HG02943 (cell line): Measurements from ENCODE around the gene TBX10.
"Not testable (repeated sequence)": the region's sequence is repeated elsewhere in the genome, so short reads cannot be mapped to it uniquely, and the experiment has no call there.

Experiments used
- ATAC-seq: cut with Tn5 transposase; IDR thresholded peaks from one replicate; pipeline ENCODE4 v1.9.1; 2021; ENCODE audit warnings: mild to moderate bottlenecking, low read depth, moderate library complexity; ENCODE audit not compliant: unreplicated experiment

The TBX10 gene

GRCh38 chr11:67604815-67605214 is 34.7 kb downstream of the TBX10 start:
- ATAC-seq: no peak

DNA sequence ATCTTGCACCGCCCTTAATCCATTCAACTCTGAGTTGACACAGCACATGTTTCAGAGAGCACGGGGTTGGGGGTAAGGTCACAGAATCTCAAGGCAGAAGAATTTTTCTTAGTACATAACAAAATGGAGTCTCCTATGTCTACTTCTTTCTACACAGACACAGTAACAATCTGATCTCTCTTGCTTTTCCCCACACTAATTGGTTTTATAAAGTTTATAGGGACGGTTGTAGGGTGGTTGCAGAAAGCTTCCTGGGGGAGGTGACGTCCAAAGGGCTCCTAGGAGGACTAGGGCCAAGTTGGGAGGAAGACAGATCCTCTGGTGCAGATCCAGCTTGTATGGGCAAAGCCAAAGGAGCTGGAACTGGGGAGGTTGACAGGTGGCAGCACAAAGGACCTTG is 35.4 kb downstream of the TBX10 start:
- ATAC-seq: not testable (repeated sequence)

DNA sequence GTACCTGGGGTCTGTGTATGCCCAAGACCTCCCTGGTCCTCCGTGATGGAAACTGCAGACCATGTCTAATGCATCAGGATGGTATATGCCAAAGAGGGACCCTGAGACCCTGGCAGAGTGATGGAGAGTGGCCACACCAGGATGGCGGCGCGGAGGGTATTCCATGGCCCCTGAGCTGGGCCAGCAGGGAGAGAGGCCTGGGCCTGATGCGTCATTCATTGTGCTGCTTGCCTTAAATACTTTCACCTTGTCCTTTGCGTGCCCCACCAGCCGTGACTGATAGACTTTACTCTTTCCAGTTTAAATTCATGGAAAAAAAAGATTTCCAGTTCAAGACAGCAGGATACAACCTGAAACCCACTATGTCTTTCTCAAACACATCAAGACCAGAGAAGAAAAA is 38.5 kb downstream of the TBX10 start:
- no peak for ATAC-seq

GRCh38 chr11:67600324-67601029 is 39.1 kb downstream of the TBX10 start:
- peak; percentile 73 for ATAC-seq

- no peak for ATAC-seq
Measured at GRCh38 chr11:67599149-67599548, 40.4 kb downstream of the TBX10 start.

GRCh38 chr11:67597963-67598362 is 41.6 kb downstream of the TBX10 start:
- ATAC-seq: not testable (repeated sequence)

GRCh38 chr11:67597458-67597857 is 42.1 kb downstream of the TBX10 start:
- ATAC-seq: not testable (repeated sequence)

DNA sequence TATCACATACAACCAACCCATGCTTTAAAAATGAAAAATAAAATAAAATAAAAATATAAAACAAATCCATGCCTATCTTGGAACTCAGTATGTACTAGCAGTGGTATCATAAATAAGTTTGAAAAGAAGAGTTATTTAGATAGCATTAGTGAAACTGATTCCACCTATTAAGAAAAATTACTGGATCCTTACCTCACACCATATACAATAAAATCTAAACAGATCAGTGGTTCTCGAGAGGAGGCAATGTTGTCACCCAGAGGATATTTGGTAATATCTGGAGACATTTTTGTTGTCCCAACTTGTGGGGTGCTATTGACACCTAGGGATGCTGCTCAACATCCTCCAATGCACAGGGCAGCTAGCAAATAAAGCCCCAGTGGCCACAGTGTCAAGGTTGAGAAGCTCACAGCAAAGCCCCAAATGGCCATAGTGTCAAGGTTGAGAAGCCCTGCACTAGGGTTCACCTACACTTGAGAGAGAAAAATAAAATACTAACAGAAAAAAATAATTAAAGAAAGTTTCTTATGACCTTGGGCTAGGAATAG is 42.7 kb downstream of the TBX10 start:
- no peak for ATAC-seq

DNA sequence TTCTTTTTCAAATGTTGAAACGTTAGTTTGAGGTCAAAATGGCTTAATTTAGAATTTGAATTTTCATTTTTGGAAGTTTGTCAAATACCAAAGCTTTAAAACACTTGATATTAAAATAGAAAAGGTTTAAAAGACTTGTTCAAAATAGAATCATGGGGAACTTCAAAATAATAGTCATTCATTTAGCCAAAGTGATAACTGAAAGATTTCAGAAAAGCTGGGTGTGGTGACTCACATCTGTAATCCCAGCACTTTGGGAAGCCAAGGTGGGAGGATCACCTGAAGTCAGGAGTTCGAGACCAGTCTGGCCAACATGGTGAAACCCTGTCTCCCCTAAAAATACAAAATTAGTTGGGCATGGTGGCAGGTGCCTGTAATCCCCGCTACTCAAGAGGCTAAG is 45.1 kb downstream of the TBX10 start:
- ATAC-seq: no peak

- ATAC-seq: no peak
Measured at GRCh38 chr11:67593565-67593905, 46.0 kb downstream of the TBX10 start.

DNA sequence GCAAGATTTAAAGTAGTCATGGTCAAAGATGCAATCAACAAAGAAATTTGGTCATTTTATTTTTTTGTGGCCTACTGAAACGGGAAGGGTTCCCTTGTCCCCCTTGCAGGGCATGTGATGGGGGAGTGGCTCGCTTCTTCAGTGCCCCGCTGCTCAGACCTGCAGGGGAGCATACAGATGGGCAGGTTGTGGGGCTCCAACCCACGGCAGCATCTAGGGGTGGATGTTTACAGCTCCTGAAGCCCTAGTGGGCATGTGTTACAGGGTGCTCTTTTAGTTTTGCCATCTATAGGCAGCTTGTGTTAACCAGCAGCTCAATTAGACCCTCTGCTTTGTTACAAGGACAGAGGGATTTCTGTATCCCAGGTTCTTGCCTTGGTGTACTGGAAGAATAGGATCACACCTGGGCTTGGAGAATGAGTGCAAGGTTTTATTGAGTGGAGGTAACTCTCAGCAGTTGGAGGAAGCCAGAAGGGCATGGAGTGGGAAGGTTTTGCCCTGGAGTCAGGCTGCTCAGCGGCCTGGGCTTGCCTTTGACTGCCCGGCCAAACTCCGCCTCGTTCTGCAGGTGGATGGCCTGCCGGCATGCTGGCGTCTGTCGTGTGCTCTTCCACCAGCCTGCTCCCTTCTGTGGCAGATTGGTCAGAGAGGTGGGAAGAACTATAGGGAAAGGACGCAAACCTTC is 46.5 kb downstream of the TBX10 start:
- ATAC-seq: no peak

DNA sequence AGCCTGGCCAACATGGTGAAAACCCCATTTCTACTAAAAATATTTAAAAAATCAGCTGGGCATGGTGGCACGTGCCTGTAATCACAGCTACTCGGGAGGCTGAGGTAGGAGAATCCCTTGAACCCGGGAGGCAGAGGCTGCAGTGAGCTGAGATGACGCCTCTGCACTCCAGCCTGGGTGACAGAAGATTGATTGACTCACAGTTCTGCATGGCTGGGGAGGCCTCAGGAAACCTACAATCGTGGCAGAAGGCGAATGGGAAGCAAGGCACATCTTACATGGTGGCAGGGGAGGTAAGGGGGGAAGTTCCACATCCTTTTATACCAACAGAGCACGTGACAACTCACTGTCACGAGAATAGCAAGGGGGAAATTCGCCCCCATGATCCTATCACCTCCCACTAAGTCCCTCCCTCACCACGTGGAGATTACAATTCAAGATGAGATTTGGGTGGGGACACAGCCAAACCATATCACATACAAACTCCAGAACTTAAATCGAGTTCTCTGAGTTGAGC is 50.6 kb downstream of the TBX10 start:
- not testable (repeated sequence) for ATAC-seq

GRCh38 chr11:67588136-67588503 is 51.4 kb downstream of the TBX10 start:
- ATAC-seq: no peak

- ATAC-seq: no peak
Measured at GRCh38 chr11:67586568-67587250, 52.9 kb downstream of the TBX10 start.

GRCh38 chr11:67585911-67586310 is 53.7 kb downstream of the TBX10 start:
- no peak for ATAC-seq

GRCh38 chr11:67584881-67585873 is 54.4 kb downstream of the TBX10 start:
- ATAC-seq: no peak

DNA sequence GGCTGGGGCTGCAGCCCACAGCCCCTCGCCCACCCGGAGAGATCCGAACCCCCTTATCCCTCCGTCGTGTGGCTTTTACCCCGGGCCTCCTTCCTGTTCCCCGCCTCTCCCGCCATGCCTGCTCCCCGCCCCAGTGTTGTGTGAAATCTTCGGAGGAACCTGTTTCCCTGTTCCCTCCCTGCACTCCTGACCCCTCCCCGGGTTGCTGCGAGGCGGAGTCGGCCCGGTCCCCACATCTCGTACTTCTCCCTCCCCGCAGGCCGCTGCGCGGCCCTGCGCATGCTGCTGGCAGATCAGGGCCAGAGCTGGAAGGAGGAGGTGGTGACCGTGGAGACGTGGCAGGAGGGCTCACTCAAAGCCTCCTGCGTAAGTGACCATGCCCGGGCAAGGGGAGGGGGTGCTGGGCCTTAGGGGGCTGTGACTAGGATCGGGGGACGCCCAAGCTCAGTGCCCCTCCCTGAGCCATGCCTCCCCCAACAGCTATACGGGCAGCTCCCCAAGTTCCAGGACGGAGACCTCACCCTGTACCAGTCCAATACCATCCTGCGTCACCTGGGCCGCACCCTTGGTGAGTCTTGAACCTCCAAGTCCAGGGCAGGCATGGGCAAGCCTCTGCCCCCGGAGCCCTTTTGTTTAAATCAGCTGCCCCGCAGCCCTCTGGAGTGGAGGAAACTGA is 55.2 kb downstream of the TBX10 start:
- ATAC-seq: peak; percentile 5

GRCh38 chr11:67583247-67584204 is 56.0 kb downstream of the TBX10 start, which contains the start of gene GSTP1:
Gene GSTP1 (plus strand): TSS chr11:67583812. CDS start chr11:67583844, 32 bp downstream.
- peak; percentile 47 for ATAC-seq
